Progenitor cell of endocrine pancreas (in vitro differentiated cells): ENCODE results near the gene SLC4A2. TPM values are rescaled to one million over a fixed set of nuclear protein-coding genes. Genes with fewer than 3 reads are reported as not detected.

ENCODE experiments used
- DNase-seq: peaks from one replicate; pipeline ENCODE4 v3.0.0; 2021; ENCODE audit warnings: low spot score; ENCODE audit not compliant: unreplicated experiment
- H3K27ac Mint-ChIP-seq: 2 replicates; pipeline ENCODE4 v1.8.0; 2021; ENCODE audit warnings: mild to moderate bottlenecking, moderate library complexity, mixed read lengths
- H3K27me3 Mint-ChIP-seq: 2 replicates; pipeline ENCODE4 v1.8.0; 2021; ENCODE audit warnings: mixed read lengths
- H3K36me3 Mint-ChIP-seq: 2 replicates; pipeline ENCODE4 v1.8.0; 2022; ENCODE audit warnings: mixed read lengths; ENCODE audit not compliant: insufficient read depth
- H3K4me1 Mint-ChIP-seq: 2 replicates; pipeline ENCODE4 v1.8.0; 2021; ENCODE audit warnings: low read depth, mixed read lengths
- H3K4me3 Mint-ChIP-seq: 2 replicates; pipeline ENCODE4 v1.8.0; 2021; ENCODE audit warnings: low read depth, mild to moderate bottlenecking, moderate library complexity, mixed read lengths
- H3K9me3 Mint-ChIP-seq: 2 replicates; pipeline ENCODE4 v1.8.0; 2021; ENCODE audit warnings: low read depth, mixed read lengths
- total RNA-seq: library from RNA; stranded (reverse); gene quantifications from 2 replicates; pipeline ENCODE4 v1.2.1, GENCODE V29; 2021
- TF ChIP-seq, protein P1 (sequence below): fragments of 200-600 bp; sonication (generic); IDR thresholded peaks from one replicate; pipeline ENCODE4 v1.5.0; 2021; ENCODE audit warnings: antibody characterized with exemption, mild to moderate bottlenecking; ENCODE audit not compliant: unreplicated experiment

SLC4A2 gene
- total RNA-seq, 1 donor from 2014 or later: 213 TPM

DNA sequence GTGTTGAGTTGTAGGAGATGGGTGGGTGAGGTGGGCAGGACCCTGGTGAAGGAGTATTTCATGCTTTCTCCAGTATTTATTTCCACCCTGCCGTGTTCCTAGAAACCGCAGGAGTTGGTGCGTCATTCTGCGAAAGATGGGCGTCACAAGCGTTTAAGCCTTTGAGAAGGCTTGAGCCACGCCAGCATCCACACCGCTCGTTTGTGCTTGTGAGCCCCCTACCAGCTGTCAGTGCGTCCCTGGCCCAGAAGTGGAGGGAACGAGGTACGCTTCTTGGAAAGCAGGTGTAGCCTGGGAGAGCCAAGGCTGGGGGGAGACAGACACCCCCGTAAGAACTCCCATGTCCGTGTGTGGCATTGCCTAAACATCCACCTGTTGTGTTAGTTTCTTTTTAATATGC is 32.6 kb downstream of the SLC4A2 start:
- H3K4me1 Mint-ChIP-seq: peaks cover 18% of the 10 kb centered on the region
- no peaks in the 10 kb centered on the region for H3K9me3 Mint-ChIP-seq
- no peaks in the 10 kb centered on the region for H3K36me3 Mint-ChIP-seq
- no peak overlapping the region for H3K4me3 Mint-ChIP-seq
- no peak overlapping the region for H3K27ac Mint-ChIP-seq
- no peaks in the 10 kb centered on the region for H3K27me3 Mint-ChIP-seq
- TF ChIP-seq, protein P1, sequence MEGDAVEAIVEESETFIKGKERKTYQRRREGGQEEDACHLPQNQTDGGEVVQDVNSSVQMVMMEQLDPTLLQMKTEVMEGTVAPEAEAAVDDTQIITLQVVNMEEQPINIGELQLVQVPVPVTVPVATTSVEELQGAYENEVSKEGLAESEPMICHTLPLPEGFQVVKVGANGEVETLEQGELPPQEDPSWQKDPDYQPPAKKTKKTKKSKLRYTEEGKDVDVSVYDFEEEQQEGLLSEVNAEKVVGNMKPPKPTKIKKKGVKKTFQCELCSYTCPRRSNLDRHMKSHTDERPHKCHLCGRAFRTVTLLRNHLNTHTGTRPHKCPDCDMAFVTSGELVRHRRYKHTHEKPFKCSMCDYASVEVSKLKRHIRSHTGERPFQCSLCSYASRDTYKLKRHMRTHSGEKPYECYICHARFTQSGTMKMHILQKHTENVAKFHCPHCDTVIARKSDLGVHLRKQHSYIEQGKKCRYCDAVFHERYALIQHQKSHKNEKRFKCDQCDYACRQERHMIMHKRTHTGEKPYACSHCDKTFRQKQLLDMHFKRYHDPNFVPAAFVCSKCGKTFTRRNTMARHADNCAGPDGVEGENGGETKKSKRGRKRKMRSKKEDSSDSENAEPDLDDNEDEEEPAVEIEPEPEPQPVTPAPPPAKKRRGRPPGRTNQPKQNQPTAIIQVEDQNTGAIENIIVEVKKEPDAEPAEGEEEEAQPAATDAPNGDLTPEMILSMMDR: no peak
- DNase-seq: no peak

DNA sequence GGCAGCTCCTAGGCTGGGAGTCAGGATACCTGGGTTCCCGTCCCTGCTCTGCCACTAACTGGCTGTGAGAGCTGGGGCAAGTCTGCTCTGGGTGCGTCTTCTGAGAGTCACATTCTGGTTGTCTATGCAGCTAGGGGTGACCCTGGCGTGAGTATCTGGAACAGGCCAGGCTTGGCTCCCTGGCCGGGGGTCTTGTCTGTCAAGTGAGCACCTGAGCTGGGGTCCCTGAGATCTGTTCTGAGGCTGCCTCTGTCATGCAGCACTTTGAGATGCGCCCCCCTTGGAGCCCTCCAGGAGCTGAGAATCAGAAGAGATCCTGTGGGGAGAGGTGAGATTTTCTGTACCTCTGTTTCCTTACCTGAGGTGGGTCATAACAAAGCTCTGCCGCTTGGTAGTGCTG is 34.4 kb downstream of the SLC4A2 start:
- Mint-ChIP-seq H3K4me3 (no peak overlapping the region), H3K9me3 (no peaks in the 10 kb centered on the region), H3K27ac (no peak overlapping the region), H3K4me1 (peaks cover 13% of the 10 kb centered on the region), H3K36me3 (no peaks in the 10 kb centered on the region), H3K27me3 (no peaks in the 10 kb centered on the region)
- DNase-seq: no peak
- TF ChIP-seq, protein P1: no peak

DNA sequence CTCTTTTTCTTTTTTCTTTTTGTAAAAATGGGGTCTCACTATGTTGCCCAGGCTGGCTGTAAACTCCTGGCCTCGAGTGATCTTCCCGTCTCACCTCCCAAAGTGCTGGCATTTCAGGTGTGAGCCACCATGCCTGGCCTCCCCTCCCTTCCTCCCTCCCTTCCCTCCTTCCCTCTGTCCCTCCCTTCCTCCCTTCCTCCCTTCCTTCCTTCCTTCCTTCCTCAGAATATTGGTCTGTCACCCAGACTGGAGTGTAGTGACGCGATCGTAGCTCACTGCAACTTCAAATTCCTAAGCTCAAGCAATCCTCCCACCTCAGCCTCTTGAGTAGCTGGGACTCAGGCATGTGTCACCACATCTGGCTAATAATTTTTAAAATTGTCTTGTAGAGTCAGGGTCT is 35.3 kb downstream of the SLC4A2 start:
- no peak for DNase-seq
- Mint-ChIP-seq H3K9me3 (no peaks in the 10 kb centered on the region), H3K4me3 (no peak overlapping the region), H3K36me3 (no peaks in the 10 kb centered on the region), H3K27me3 (no peaks in the 10 kb centered on the region), H3K27ac (peak overlapping the region; percentile 57), H3K4me1 (peaks cover 4% of the 10 kb centered on the region)
- TF ChIP-seq, protein P1: no peak

DNA sequence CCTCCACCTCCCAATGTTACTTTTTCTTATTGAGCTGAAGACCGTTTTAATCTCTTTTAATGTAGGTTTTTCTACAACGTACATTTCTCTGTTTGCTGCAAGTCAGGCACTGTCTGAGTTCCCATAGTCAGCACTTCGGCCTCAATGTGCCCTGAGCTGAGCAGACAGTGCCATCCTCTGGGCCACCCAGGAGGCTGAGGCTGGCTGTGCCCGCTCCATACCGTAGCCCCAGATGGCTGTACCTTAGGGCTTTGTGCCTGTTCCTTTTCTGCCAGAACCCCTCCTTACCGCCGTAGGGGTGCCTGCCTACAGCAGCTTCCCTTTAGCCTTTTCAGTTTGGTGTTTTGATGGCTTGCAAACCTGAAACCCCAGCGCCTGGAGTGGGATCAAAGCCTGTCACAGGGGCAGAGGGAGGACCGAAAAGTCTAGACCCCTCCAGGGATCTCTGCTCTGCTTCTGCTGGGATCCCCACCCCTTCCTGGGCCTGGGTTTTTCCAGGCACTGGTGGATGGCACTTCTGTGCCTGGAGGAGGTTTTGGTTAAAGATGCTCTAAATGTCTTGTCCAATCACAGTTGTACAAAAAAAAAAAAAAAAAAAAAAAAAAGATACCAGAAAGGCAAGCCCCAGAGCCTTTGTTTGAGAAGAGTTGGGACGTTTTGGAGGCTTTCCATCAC is 35.9 kb downstream of the SLC4A2 start:
- H3K36me3 Mint-ChIP-seq: no peaks in the 10 kb centered on the region
- DNase-seq: no peak
- no peaks in the 10 kb centered on the region for H3K9me3 Mint-ChIP-seq
- H3K27ac Mint-ChIP-seq: peak overlapping the region; percentile 57
- H3K4me1 Mint-ChIP-seq: peaks cover 2% of the 10 kb centered on the region
- H3K27me3 Mint-ChIP-seq: no peaks in the 10 kb centered on the region
- no peak overlapping the region for H3K4me3 Mint-ChIP-seq
- TF ChIP-seq, protein P1: no peak

- Mint-ChIP-seq H3K4me3 (no peak overlapping the region), H3K4me1 (peaks cover 2% of the 10 kb centered on the region), H3K27ac (no peak overlapping the region), H3K9me3 (no peaks in the 10 kb centered on the region), H3K27me3 (no peaks in the 10 kb centered on the region), H3K36me3 (no peaks in the 10 kb centered on the region)
- DNase-seq: no peak
- TF ChIP-seq, protein P1: no peak
These were observed 36.6 kb downstream of the SLC4A2 start for GRCh38 chr7:151095828-151096475.
